ENCODE data around the gene GADL1.

GADL1 gene

GRCh38 chr3:30721314-30721634 lies 173.2 kb downstream of the GADL1 start:
- no peak for DNase-seq (ENCODE audit: low read depth in 3 of 3)

GRCh38 chr3:30720586-30721313 lies 173.7 kb downstream of the GADL1 start:
- no peak for DNase-seq (ENCODE audit: low read depth in 3 of 3)

- DNase-seq (ENCODE audit: low read depth in 3 of 3) = no peak
Measured at GRCh38 chr3:30719536-30719935, 174.9 kb downstream of the GADL1 start.

GRCh38 chr3:30713885-30714503 lies 180.5 kb downstream of the GADL1 start:
- no peak for DNase-seq (ENCODE audit: low read depth in 3 of 3)

DNA sequence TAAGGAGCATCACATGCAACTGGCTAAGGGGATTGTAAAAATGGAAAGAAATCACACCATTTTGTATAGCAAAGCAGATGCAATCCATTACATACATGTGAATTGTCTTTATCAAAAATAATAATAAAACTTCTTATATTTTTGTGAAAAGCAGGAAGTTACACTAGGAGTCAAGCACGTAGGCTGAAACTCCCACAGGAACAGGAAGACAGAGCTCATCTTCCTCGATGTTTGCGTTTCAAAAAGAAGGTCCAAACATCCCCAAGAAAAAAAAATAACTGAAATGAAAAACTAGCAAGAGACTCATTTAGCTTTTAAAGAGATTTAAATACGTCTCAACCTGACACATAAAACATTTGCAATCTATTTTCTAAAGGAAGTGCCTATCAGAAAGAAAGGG lies 181.5 kb downstream of the GADL1 start:
- no peak for DNase-seq (ENCODE audit: low read depth in 3 of 3)

GRCh38 chr3:30711867-30712266 lies 182.6 kb downstream of the GADL1 start:
- DNase-seq (ENCODE audit: low read depth in 3 of 3) = no peak

DNA sequence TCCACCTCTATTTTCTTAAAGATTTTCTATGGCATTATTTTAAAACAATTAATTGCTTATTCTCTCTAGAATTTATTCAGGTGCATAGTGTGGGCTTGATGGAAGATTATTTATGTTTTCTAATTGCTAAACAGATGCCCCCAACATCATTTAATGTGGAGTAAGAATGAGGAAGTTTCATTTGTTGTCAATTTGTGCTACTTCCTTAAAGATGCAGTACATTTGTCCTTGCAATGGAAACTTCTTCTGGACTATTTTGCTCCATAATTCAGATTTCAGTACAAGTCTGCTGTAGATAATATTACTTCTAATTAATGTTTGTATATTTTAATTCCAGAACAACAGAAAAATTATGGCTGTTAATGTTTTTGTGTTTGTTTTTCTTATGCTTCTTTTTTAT lies 183.3 kb downstream of the GADL1 start:
- DNase-seq (ENCODE audit: low read depth in 3 of 3) = no peak

DNA sequence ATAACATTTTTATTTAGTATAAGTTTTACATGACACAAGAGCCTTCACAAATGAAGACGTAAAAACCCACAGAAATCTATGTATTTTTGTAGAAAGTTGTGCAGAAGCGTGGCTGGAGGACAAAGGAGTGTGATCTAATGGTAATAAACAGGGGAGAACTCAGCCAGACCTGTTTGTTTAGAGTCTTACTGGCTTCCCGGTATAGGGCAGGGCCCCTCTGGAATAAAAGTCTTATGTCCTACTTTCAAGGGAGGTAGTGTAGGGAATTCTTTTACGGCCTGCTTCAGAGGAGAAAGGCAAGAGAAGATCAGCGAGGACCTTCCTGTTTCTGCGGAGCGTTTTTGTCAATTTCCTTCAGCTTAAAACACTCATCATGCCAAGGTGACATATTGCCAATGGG lies 184.4 kb downstream of the GADL1 start:
- no peak for DNase-seq (ENCODE audit: low read depth in 3 of 3)

DNA sequence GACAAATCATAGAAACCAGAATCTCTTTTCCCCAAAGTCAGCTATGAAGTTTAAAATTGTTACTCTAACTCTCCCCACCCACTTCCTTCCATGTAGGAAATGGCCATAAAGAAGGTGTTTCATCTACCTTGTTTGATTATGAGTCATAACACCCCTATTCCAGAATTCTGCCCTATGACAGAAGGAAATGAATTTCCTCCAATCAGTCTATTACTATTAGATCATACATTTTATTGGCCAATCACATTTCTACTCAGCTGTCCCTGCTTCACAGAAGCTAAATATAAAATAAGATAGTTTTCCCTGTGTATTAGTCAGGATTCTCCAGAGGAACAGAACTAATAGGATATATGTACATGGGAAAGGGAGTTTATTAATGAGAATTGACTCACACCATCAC lies 186.0 kb downstream of the GADL1 start:
- DNase-seq (ENCODE audit: low read depth in 3 of 3) = no peak

GRCh38 chr3:30707825-30708224 lies 186.6 kb downstream of the GADL1 start:
- DNase-seq (ENCODE audit: low read depth in 3 of 3) = no peak

- DNase-seq (ENCODE audit: low read depth in 3 of 3) = no peak
Measured at GRCh38 chr3:30704931-30705890, 189.2 kb downstream of the GADL1 start.

DNA sequence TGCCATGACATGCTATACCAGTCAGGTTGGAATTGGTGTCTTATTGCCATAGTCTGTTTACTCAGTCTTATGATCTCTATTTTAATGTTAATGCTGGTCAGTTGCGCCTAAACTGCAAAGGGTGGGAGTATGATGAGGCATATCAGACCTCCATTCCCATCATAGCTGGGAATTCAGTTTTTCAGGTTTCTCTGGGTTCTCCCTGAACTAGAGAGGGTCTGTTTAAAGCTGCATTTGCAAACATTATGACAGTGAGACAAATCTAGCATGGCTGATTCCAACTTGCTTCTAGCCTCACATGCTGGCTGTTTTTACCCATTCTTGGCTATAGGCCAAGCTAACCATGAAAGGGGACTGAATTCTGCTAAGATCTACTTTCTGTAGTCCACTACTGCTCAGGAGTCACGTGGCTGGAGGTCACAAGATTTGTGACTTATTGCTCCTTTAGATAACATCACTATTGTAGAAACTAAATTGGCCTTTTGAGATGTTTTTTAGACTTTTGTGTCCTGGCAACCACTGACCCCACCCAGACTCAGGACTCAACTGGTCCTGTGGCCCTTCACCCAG lies 191.5 kb downstream of the GADL1 start:
- DNase-seq (ENCODE audit: low read depth in 3 of 3) = no peak

GRCh38 chr3:30702038-30702827 lies 192.2 kb downstream of the GADL1 start:
- DNase-seq (ENCODE audit: low read depth in 3 of 3) = no peak

GRCh38 chr3:30700702-30701321 lies 193.6 kb downstream of the GADL1 start:
- DNase-seq (ENCODE audit: low read depth in 3 of 3) = no peak

DNA sequence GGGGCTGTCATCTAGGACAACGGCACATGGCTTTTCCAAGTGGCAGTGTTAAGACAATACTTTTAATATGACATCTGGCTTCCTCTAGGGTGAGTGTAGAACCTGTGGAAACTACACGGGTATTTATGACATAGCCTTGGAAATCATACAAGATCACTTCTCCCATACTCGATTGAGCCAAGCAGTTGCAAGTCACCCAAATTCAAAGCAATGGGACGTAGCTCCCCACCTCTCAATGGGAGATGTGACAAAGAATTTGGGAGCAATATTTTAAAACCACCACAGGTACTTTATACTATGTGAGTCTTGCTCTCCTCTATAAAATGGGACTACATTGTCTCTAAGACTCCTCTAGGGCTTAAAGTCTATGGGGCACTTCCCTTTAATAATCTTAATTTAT lies 194.5 kb downstream of the GADL1 start:
- DNase-seq (ENCODE audit: low read depth in 3 of 3) = no peak

GRCh38 chr3:30698549-30698948 lies 195.9 kb downstream of the GADL1 start:
- no peak for DNase-seq (ENCODE audit: low read depth in 3 of 3)

DNA sequence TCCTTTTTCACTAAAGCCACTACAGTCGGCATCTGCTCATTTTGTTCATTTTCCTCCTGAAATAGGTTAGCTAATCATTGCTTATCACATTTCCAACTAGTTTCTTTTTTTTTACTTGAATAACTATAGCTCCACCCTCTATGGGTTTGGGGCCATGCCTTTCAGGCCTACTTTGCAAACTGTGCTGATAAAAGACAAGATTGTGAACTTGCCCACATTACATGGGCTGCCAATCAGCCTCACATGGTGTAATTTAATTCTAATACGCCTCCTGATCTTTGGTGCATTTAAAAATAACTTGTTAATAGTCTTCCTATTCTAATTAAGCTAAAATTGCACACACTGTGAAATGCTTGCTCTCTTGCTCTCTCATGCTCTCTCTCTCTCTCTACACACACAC lies 197.6 kb downstream of the GADL1 start:
- DNase-seq (ENCODE audit: low read depth in 3 of 3) = no peak

DNA sequence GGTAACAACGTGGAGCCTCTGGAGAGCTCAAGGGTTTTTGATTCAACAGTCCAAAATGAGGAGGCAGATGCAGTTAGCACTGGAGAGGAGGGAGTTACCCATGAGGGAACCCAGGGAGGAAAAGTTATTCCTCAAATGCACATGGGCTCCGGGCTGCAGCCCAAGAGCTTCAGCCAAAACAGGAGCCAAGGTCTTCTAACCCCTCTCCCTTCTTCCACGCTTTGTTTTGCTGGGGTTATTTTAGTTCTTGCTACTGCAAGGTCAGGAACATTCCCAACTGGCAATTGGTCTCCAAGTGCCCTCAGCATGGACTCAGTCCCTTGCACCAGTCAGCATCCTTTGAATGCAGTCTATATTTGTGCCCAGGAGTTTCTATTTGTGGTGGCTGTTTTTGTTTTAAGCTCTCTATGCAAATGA lies 198.1 kb downstream of the GADL1 start:
- DNase-seq (ENCODE audit: low read depth in 3 of 3) = no peak

DNA sequence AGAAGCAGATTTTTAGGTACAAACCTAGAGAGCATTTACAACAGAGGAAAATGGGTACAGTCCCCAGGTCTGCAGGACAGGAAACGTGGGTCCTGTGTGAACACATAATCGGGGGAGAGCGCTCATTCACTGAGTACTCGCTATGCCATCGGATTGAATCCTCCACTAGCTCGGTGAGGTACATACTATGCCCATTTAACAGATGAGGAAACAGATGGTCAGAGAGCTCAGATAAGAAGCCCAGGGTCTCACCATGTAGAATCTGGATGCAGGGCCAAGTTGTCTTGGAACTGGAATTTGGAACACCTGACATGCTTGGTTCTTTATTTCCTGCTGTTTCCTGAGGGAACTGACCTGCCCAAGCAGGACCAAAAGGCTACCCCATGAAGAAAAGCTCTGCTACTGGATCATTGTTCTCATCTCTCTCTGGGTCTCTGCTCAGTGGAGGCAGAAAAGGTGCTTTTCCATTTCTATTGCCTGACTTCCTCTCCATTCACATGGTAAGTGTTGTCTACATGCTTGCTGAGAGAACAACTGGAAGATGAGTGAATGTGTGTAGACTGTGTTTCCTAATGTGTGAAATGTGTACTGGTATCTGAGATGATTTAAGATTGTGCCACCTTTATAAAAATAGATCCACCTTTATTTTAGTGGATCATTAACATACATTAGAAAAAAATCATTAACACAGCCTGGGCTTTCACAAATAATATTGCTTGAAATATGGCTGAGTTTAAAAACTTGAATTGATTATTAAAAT lies 199.0 kb downstream of the GADL1 start:
- no peak for DNase-seq (ENCODE audit: low read depth in 3 of 3)

DNA sequence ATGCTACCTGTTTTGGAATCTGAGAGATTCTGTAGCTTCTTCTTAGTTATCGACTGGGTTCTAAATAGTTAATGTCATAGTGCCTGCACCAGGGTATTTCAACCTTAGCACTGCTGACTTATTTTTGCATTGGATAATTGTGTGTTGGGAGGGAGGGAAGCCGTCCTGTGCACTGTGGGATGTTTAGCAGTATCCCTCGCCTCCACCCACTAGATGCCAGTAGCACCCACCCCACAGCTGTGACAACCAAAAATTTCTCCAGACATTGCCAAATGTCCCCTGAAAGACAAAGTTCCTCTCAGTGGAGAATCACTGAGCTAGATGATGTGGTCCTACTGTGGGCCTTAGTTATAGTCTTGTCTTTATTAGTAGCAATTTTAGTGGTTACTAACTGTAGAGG lies 199.8 kb downstream of the GADL1 start:
- no peak for DNase-seq (ENCODE audit: low read depth in 3 of 3)

Data from stimulated activated CD4-positive, alpha-beta T cell treated with anti-CD3 and anti-CD28 coated beads, TNF-alpha, amount 100 ng/mL, for 48 hours (primary cell).